ENCODE results near the gene RERE. TPM values are rescaled to one million over a fixed set of nuclear protein-coding genes. Genes with fewer than 3 reads are reported as not detected.
A peak's percentile ranks its signal among the peaks of the same experiment; 100 is the strongest.

Gene RERE
- total RNA-seq, 1 donor from 2014 or later = 64.6 TPM

DNA sequence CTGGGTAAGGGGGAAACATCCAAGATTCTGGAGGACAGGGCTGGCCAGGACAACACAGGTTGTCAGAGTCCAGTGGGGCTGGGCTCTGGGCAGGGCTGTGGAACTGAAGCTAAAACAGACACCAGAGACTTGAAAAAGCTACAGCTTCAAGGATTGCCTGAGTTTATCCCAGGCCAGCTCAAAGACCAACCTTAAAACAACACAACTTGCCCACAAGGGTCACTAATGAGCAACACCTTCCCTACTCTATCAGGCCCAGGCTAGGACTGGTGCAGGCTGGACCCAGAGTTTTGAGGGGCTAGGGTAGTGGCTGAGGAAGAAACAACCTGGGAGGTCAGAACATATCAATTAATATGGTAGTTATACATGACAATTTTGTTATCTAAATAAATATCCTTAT is 338.9 kb downstream of the RERE start:
- DNase-seq (ENCODE audit: low spot score in 2 of 2) = no peak
- H3K4me1 ChIP-seq = peaks cover 0 to 19% of the 10 kb centered on the region in 2 donors
- TF ChIP-seq, protein P1, sequence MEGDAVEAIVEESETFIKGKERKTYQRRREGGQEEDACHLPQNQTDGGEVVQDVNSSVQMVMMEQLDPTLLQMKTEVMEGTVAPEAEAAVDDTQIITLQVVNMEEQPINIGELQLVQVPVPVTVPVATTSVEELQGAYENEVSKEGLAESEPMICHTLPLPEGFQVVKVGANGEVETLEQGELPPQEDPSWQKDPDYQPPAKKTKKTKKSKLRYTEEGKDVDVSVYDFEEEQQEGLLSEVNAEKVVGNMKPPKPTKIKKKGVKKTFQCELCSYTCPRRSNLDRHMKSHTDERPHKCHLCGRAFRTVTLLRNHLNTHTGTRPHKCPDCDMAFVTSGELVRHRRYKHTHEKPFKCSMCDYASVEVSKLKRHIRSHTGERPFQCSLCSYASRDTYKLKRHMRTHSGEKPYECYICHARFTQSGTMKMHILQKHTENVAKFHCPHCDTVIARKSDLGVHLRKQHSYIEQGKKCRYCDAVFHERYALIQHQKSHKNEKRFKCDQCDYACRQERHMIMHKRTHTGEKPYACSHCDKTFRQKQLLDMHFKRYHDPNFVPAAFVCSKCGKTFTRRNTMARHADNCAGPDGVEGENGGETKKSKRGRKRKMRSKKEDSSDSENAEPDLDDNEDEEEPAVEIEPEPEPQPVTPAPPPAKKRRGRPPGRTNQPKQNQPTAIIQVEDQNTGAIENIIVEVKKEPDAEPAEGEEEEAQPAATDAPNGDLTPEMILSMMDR (IDR thresholded peaks at IDR 0.05) = no peak
- no peaks in the 10 kb centered on the region for H3K9me3 ChIP-seq
- H3K4me3 ChIP-seq = no peak overlapping the region
- no peaks in the 10 kb centered on the region for H3K27me3 ChIP-seq
- intact Hi-C loops (cut with DNase I) = no loop called here
- no peaks in the 10 kb centered on the region for H3K36me3 ChIP-seq
- H3K27ac ChIP-seq = peak overlapping the region in 1 of 2 donors; percentile 58

DNA sequence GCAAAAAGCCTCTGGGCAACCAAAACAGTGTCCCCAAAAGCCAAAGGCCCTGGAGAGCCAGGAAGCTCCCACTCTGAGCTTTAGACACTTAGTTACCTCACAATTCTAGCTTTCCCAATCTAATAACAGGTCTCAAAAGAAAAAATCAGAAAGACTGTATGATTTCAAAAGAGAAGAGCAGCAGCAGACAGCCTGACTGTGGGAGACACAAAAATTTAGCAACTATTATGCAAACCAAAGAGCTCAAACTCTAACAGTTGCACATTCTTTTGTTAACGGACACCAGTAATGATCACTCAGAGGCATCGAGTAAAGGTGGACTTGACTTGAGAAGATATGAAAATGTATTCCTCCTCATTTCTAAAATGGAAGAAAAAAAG is 339.5 kb downstream of the RERE start:
- peak overlapping the region; percentile 39 to 58 for H3K27ac ChIP-seq
- intact Hi-C loops (cut with DNase I) = no loop called here
- no peak overlapping the region for H3K4me3 ChIP-seq
- H3K36me3 ChIP-seq = no peaks in the 10 kb centered on the region
- H3K4me1 ChIP-seq = peaks cover 0 to 19% of the 10 kb centered on the region in 2 donors
- no peaks in the 10 kb centered on the region for H3K27me3 ChIP-seq
- no peak for DNase-seq (ENCODE audit: low spot score in 2 of 2)
- TF ChIP-seq, protein P1 (IDR thresholded peaks at IDR 0.05) = no peak
- no peaks in the 10 kb centered on the region for H3K9me3 ChIP-seq

DNA sequence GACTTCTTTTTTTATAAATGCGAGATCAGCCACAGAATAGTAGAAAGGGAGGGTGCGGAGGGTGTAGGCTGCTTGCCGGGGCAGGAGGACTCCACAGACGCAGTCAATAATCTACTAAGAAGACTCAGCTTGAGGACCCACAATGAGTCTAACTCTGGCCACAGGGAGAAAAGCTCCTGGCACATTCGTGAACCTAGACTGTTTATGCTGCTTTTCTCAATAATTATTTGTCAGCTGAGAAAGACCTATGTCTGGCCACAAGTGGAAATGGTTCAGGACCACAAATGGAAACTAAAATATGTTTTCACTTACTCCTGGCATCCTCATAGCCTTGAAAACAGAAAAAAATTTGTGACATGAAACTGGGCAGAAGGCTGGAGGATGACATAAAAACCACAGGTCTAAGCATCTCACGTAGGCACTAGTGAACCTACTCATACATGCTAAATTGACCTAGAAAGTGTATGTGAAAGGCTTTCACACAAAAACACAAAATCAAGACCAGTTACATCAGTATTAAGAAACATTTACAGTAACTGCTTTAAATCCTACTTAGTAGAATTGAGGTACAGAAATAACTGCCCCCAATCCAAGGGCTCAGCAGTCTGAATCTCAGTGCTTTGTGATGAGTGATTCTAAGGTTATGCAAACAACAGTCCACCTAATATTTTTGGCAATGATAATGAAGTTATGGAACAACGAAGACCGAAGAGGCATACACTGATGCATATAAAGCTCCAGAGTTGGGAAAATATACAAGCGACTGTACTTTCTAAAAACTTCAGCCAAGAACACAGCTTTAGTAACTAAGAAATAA is 340.1 kb downstream of the RERE start:
- Histone ChIP-seq H3K27ac (peak overlapping the region; percentile 39 to 58), H3K4me1 (peaks cover 0 to 19% of the 10 kb centered on the region in 2 donors), H3K36me3 (no peaks in the 10 kb centered on the region), H3K4me3 (peak overlapping the region in 1 of 2 donors; percentile 31), H3K27me3 (no peaks in the 10 kb centered on the region), H3K9me3 (no peaks in the 10 kb centered on the region)
- TF ChIP-seq, protein P1 (IDR thresholded peaks at IDR 0.05) = no peak
- intact Hi-C loops (cut with DNase I) = no loop called here
- no peak for DNase-seq (ENCODE audit: low spot score in 2 of 2)

- peak overlapping the region; percentile 39 to 58 for H3K27ac ChIP-seq
- H3K4me1 ChIP-seq = peaks cover 0 to 19% of the 10 kb centered on the region in 2 donors
- H3K27me3 ChIP-seq = no peaks in the 10 kb centered on the region
- no peaks in the 10 kb centered on the region for H3K36me3 ChIP-seq
- TF ChIP-seq, protein P1 (IDR thresholded peaks at IDR 0.05) = no peak
- H3K9me3 ChIP-seq = no peaks in the 10 kb centered on the region
- H3K4me3 ChIP-seq = no peak overlapping the region
- DNase-seq (ENCODE audit: low spot score in 2 of 2) = no peak
- intact Hi-C loops (cut with DNase I) = no loop called here
Measured at GRCh38 chr1:8476006-8476405, 341.4 kb downstream of the RERE start.

- H3K4me1 ChIP-seq = peaks cover 0 to 19% of the 10 kb centered on the region in 2 donors
- TF ChIP-seq, protein P1 (IDR thresholded peaks at IDR 0.05) = no peak
- H3K27me3 ChIP-seq = no peaks in the 10 kb centered on the region
- DNase-seq (ENCODE audit: low spot score in 2 of 2) = no peak
- H3K9me3 ChIP-seq = no peaks in the 10 kb centered on the region
- intact Hi-C loops (cut with DNase I) = no loop called here
- no peak overlapping the region for H3K4me3 ChIP-seq
- H3K36me3 ChIP-seq = no peaks in the 10 kb centered on the region
- H3K27ac ChIP-seq = no peak overlapping the region
Measured at GRCh38 chr1:8474369-8474768, 343.1 kb downstream of the RERE start.
